Keratinocyte (primary cell): ENCODE data around the gene ROBO2.

Experiments
- CTCF ChIP-seq, 3 experiments: IDR thresholded peaks in 1 of 3; conservative IDR thresholded peaks in 1 of 3; optimal IDR thresholded peaks in 1 of 3; 2 replicates in 2 of 3; 3 replicates in 1 of 3; pipeline versions ENCODE3 to v1.5.1; 2011; ENCODE audit warnings: low read length in 3 of 3, mild to moderate bottlenecking in 3 of 3, moderate library complexity in 2 of 3, control low read depth in 1 of 3, inconsistent platforms in 1 of 3; ENCODE audit not compliant: insufficient read depth in 2 of 3; ENCODE audit errors: extremely low read depth in 1 of 3
- EZH2 ChIP-seq: IDR thresholded peaks from one replicate; pipeline ENCODE4 v1.6.1; 2012; ENCODE audit warnings: inconsistent platforms, mild to moderate bottlenecking, low read length, moderate library complexity

GRCh38 chr3:76998555-76998954 lies 41.3 kb upstream of the ROBO2 start:
- TF ChIP-seq CTCF (optimal IDR thresholded peaks at IDR 0.05 in 1 of 3, IDR thresholded peaks at IDR 0.05 in 1 of 3, conservative IDR thresholded peaks at IDR 0.05 in 1 of 3; ENCODE audit: extremely low read depth in 1 of 3, insufficient read depth in 2 of 3, low read length in 3 of 3) = no peak
- no peak for TF ChIP-seq EZH2
